IMR-90 (cell line): Measurements from ENCODE around the gene KIF15. TPM values are rescaled to one million over a fixed set of nuclear protein-coding genes. Genes with fewer than 3 reads are reported as not detected.

Experiments used
- ATAC-seq: fragments of 200-7000 bp; cut with Tn5 transposase; 2 replicates; pipeline ENCODE4 v1.9.1; 2020; ENCODE audit warnings: low read depth, mild to moderate bottlenecking, moderate library complexity
- BruUV-seq: library from RNA; stranded (reverse); fragments of 400-500 nt; replicated peaks from 2 replicates; lab custom pipeline; 2021; lab: Mats Ljungman, UMichigan
- CTCF ChIA-PET: fragments of 300-600 bp; formaldehyde crosslinking; extraction: SDS; loops from one replicate; lab custom pipeline; 2021; ENCODE audit warnings: antibody characterized with exemption; lab: Yijun Ruan, JAX
- POLR2A ChIA-PET: fragments of 300-600 bp; sonication (Branson Sonifier 250); formaldehyde crosslinking; loops from one replicate; lab custom pipeline; 2022; ENCODE audit warnings: antibody characterized with exemption; ENCODE audit not compliant: unreplicated experiment; lab: Charles Lee
- DNase-seq: peaks from one replicate; pipeline ENCODE4 v3.0.0; 2013
- H2AFZ ChIP-seq: replicated peaks from 2 replicates; pipeline ENCODE3; 2013; ENCODE audit warnings: low read length, mild to moderate bottlenecking; ENCODE audit not compliant: poor library complexity
- H2AK5ac ChIP-seq: 2 replicates; pipeline ENCODE4 v1.6.1; 2013; ENCODE audit warnings: low read depth, low read length, inconsistent platforms
- H2AK9ac ChIP-seq: replicated peaks from 2 replicates; pipeline ENCODE3; 2013; ENCODE audit warnings: mild to moderate bottlenecking, low read depth, low read length, moderate library complexity; ENCODE audit not compliant: poor library complexity
- H2BK120ac ChIP-seq: 2 replicates; pipeline ENCODE4 v1.6.1; 2013; ENCODE audit warnings: low read depth, low read length, inconsistent platforms
- H2BK15ac ChIP-seq: 3 replicates; pipeline ENCODE4 v1.6.1; 2013; ENCODE audit warnings: low read depth, low read length, inconsistent platforms
- H2BK20ac ChIP-seq: 2 replicates; pipeline ENCODE4 v1.6.1; 2013; ENCODE audit warnings: low read depth, mild to moderate bottlenecking, inconsistent platforms, low read length, moderate library complexity
- H2BK5ac ChIP-seq: 2 replicates; pipeline ENCODE4 v1.6.1; 2013; ENCODE audit warnings: mild to moderate bottlenecking, low read depth, low read length, inconsistent platforms; ENCODE audit not compliant: poor library complexity, severe bottlenecking
- H3K14ac ChIP-seq: replicated peaks from 2 replicates; pipeline ENCODE4 v1.6.1; 2013; ENCODE audit warnings: low read depth, low read length, inconsistent platforms
- H3K18ac ChIP-seq: 2 replicates; pipeline ENCODE4 v1.6.1; 2013; ENCODE audit warnings: low read depth, low read length, control low read depth
- H3K23ac ChIP-seq: 2 replicates; pipeline ENCODE4 v1.6.1; 2013; ENCODE audit warnings: low read depth, low read length, inconsistent platforms
- H3K27ac ChIP-seq: 2 replicates; pipeline ENCODE4 v1.5.1; 2013; ENCODE audit warnings: mild to moderate bottlenecking, control low read depth, low read length; ENCODE audit not compliant: insufficient read depth
- H3K27me3 ChIP-seq: 2 replicates; pipeline ENCODE4 v1.6.1; 2013; ENCODE audit warnings: low read length; ENCODE audit not compliant: control insufficient read depth, insufficient read depth
- H3K36me3 ChIP-seq: 2 replicates; pipeline ENCODE4 v1.6.1; 2013; ENCODE audit warnings: low read length, mixed read lengths; ENCODE audit not compliant: control insufficient read depth, insufficient read depth
- H3K4ac ChIP-seq: 2 replicates; pipeline ENCODE4 v1.6.1; 2013; ENCODE audit warnings: low read depth, low read length, inconsistent platforms
- H3K4me1 ChIP-seq: 2 replicates; pipeline ENCODE4 v1.6.1; 2013; ENCODE audit warnings: low read length, mixed read lengths; ENCODE audit not compliant: control insufficient read depth, insufficient read depth
- H3K4me2 ChIP-seq: 2 replicates; pipeline ENCODE4 v1.6.1; 2013; ENCODE audit warnings: low read depth, mild to moderate bottlenecking, control low read depth, low read length, moderate library complexity
- H3K4me3 ChIP-seq: 2 replicates; pipeline ENCODE4 v1.5.1; 2013; ENCODE audit warnings: low read depth, mild to moderate bottlenecking, control low read depth, low read length, moderate library complexity; ENCODE audit not compliant: insufficient read depth
- H3K56ac ChIP-seq: 2 replicates; pipeline ENCODE4 v1.6.1; 2013; ENCODE audit warnings: low read length, inconsistent platforms; ENCODE audit not compliant: insufficient read depth; ENCODE audit errors: extremely low read depth
- H3K79me1 ChIP-seq, 2 experiments: 2 replicates each; pipeline ENCODE4 v1.6.1; 2013; ENCODE audit warnings: low read length in 2 of 2, inconsistent platforms in 1 of 2, low read depth in 1 of 2
- H3K9ac ChIP-seq: 2 replicates; pipeline ENCODE4 v1.6.1; 2013; ENCODE audit warnings: low read depth, low read length, control low read depth
- H3K9me1 ChIP-seq: 2 replicates; pipeline ENCODE4 v1.6.1; 2013; ENCODE audit warnings: low read length, inconsistent platforms; ENCODE audit not compliant: insufficient read depth
- H3K9me3 ChIP-seq: 2 replicates; pipeline ENCODE4 v1.6.1; 2013; ENCODE audit warnings: low read length; ENCODE audit not compliant: control insufficient read depth, insufficient read depth
- H4K20me1 ChIP-seq: 2 replicates; pipeline ENCODE4 v1.6.1; 2013; ENCODE audit warnings: low read length, inconsistent platforms; ENCODE audit not compliant: insufficient read depth
- H4K5ac ChIP-seq: 2 replicates; pipeline ENCODE4 v1.6.1; 2013; ENCODE audit warnings: mild to moderate bottlenecking, low read depth, low read length, control low read depth
- H4K8ac ChIP-seq, 2 experiments: 2 replicates each; pipeline ENCODE4 v1.6.1; 2013; ENCODE audit warnings: low read depth in 2 of 2, low read length in 2 of 2, control low read depth in 1 of 2, inconsistent platforms in 1 of 2
- H4K91ac ChIP-seq: 2 replicates; pipeline ENCODE4 v1.6.1; 2013; ENCODE audit warnings: low read depth, low read length, inconsistent platforms; ENCODE audit not compliant: insufficient read depth
- BHLHE40 ChIP-seq: fragments of 150-350 bp; IDR thresholded peaks from 2 replicates; pipeline ENCODE4 v1.6.1; 2016; ENCODE audit warnings: mild to moderate bottlenecking, low read depth, low read length
- CEBPB ChIP-seq: IDR thresholded peaks from 2 replicates; pipeline ENCODE4 v1.6.1; 2012; ENCODE audit warnings: low read depth, low read length, improper control_type of control experiment
- CHD1 ChIP-seq: IDR thresholded peaks from 2 replicates; pipeline ENCODE4 v1.6.1; 2012; ENCODE audit warnings: low read depth, low read length, improper control_type of control experiment
- CTCF ChIP-seq: conservative IDR thresholded peaks from 2 replicates; pipeline ENCODE4 v1.5.1; 2012; ENCODE audit warnings: mild to moderate bottlenecking, low read depth, low read length, improper control_type of control experiment
- MAZ ChIP-seq: IDR thresholded peaks from 2 replicates; pipeline ENCODE4 v1.6.1; 2012; ENCODE audit warnings: low read depth, mild to moderate bottlenecking, low read length, improper control_type of control experiment, moderate library complexity, borderline replicate concordance
- POLR2A ChIP-seq: IDR thresholded peaks from 2 replicates; pipeline ENCODE4 v1.6.1; 2012; ENCODE audit warnings: mild to moderate bottlenecking, low read depth, low read length
- RAD21 ChIP-seq: IDR thresholded peaks from 2 replicates; pipeline ENCODE4 v1.6.1; 2012; ENCODE audit warnings: low read length, improper control_type of control experiment
- RCOR1 ChIP-seq: IDR thresholded peaks from 2 replicates; pipeline ENCODE4 v1.6.1; 2012; ENCODE audit warnings: mild to moderate bottlenecking, low read length, improper control_type of control experiment; ENCODE audit not compliant: insufficient replicate concordance
- RFX5 ChIP-seq: IDR thresholded peaks from 2 replicates; pipeline ENCODE4 v1.8.0; 2012; ENCODE audit warnings: low read depth, mild to moderate bottlenecking, low read length, moderate library complexity
- WGBS, 2 experiments: methylation state at CpG; one replicate each; pipeline versions ENCODE4 v1.1.5 to v1.1.7; 2013; ENCODE audit warnings: missing lambda C conversion rate in 2 of 2; ENCODE audit not compliant: insufficient read length in 1 of 2; ENCODE audit errors: extremely low coverage in 2 of 2; 5-methylcytosine and 5-hydroxymethylcytosine counted together
- dilution Hi-C: fragments of 300-500 bp; cut with HindIII; formaldehyde crosslinking; loops from one replicate; pipeline ENCODE4 v1.14.3; 2018; ENCODE audit warnings: low sequenced_read_pairs; ENCODE audit not compliant: unreplicated experiment
- in situ Hi-C: fragments of 300-500 bp; cut with MboI; formaldehyde crosslinking; loops from 3 replicates; pipeline ENCODE4 v1.14.3; 2019; ENCODE audit warnings: low sequenced_read_pairs, inconsistent platforms, mixed read lengths
- intact Hi-C: fragments of 100-400 bp; cut with micrococcal nuclease; formaldehyde crosslinking; loops from 2 replicates; pipeline ENCODE4 v1.10.0; 2022
- polyA plus RNA-seq, 3 experiments: library from polyadenylated mRNA; depleted of rRNA; stranded (reverse); fragments of >200 nt; gene quantifications; 2 replicates each; pipeline ENCODE4 v1.2.3, GENCODE V29; 2012; ENCODE audit warnings: low replicate concordance in 1 of 3
- total RNA-seq: library from RNA; depleted of rRNA; stranded (reverse); fragments of >200 nt; gene quantifications from 2 replicates; pipeline ENCODE4 v1.2.3, GENCODE V29; 2012
- TF ChIP-seq, protein P1 (sequence below): fragments of 150-350 bp; IDR thresholded peaks from 2 replicates; pipeline ENCODE4 v1.6.1; 2017; ENCODE audit warnings: mild to moderate bottlenecking, antibody characterized with exemption, low read length, low read depth

KIF15 gene
- total and polyA plus RNA-seq, 2 of the 4 experiments (the other 2 are of a cell fraction), result 3.7 to 8.4 TPM

GRCh38 chr3:44772099-44772442 is 10.5 kb downstream of the KIF15 start:
- peaks cover 9% of the 10 kb centered on the region; the same call in 1 of the 2 replicates for H3K36me3 ChIP-seq
- H3K4me2 ChIP-seq, result no peak overlapping the region
- ChIA-PET CTCF (no interaction called here), POLR2A (no interaction called here)
- DNase-seq (no peak), ATAC-seq (no peak)
- no peak overlapping the region for H2AK5ac ChIP-seq
- no peak overlapping the region for H2BK15ac ChIP-seq
- H3K9me1 ChIP-seq, result no peaks in the 10 kb centered on the region
- BruUV-seq, result no TSS peak
- no peak overlapping the region for H3K23ac ChIP-seq
- in situ Hi-C loops, result no loop called here
- no peak overlapping the region for H2BK120ac ChIP-seq
- no peak overlapping the region for H4K5ac ChIP-seq
- no peak overlapping the region for H3K56ac ChIP-seq
- no CpG with 5 or more reads among the region's 1 CpG for WGBS, 2 experiments
- no peak overlapping the region for H3K4me3 ChIP-seq
- H3K27ac ChIP-seq, result no peak overlapping the region
- no peak overlapping the region for H4K8ac ChIP-seq
- H3K9ac ChIP-seq, result no peak overlapping the region
- H2BK5ac ChIP-seq, result no peak overlapping the region
- H3K9me3 ChIP-seq, result peaks cover 17% of the 10 kb centered on the region
- intact Hi-C loops, result no loop called here
- dilution Hi-C loops, result no loop called here
- no peak overlapping the region for H3K14ac ChIP-seq
- H2AFZ ChIP-seq, result no peak overlapping the region
- H2AK9ac ChIP-seq, result no peak overlapping the region
- H4K20me1 ChIP-seq, result no peaks in the 10 kb centered on the region
- no peaks in the 10 kb centered on the region for H3K27me3 ChIP-seq
- H3K18ac ChIP-seq, result no peak overlapping the region
- H3K79me1 ChIP-seq, result peaks cover 23 to 41% of the 10 kb centered on the region in 2 experiments
- no peak for TF ChIP-seq CTCF
- TF ChIP-seq RFX5, result no peak
- TF ChIP-seq POLR2A, result no peak
- TF ChIP-seq MAZ, result no peak
- no peak for TF ChIP-seq CEBPB
- TF ChIP-seq RCOR1, result no peak
- TF ChIP-seq, protein P1, sequence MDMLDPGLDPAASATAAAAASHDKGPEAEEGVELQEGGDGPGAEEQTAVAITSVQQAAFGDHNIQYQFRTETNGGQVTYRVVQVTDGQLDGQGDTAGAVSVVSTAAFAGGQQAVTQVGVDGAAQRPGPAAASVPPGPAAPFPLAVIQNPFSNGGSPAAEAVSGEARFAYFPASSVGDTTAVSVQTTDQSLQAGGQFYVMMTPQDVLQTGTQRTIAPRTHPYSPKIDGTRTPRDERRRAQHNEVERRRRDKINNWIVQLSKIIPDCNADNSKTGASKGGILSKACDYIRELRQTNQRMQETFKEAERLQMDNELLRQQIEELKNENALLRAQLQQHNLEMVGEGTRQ, result no peak
- no peak for TF ChIP-seq BHLHE40
- no peak for TF ChIP-seq RAD21
- no peak for TF ChIP-seq CHD1
- H3K4me1 ChIP-seq, result no peaks in the 10 kb centered on the region
- no peak overlapping the region for H4K91ac ChIP-seq
- no peak overlapping the region for H2BK20ac ChIP-seq
- no peak overlapping the region for H3K4ac ChIP-seq
